Muscle of leg (tissue), 11 donors: Measurements from ENCODE around the gene TMEM175. TPM values are rescaled to one million over a fixed set of nuclear protein-coding genes. Genes with fewer than 3 reads are reported as not detected.

ENCODE experiments used
- DNase-seq: peaks from one replicate; pipeline ENCODE4 v3.0.0; 2013
- H3K27ac ChIP-seq: one replicate; pipeline ENCODE4 v1.5.1; 2013; ENCODE audit warnings: mild to moderate bottlenecking, low read length, control low read depth
- H3K27me3 ChIP-seq: one replicate; pipeline ENCODE4 v1.6.1; 2013; ENCODE audit warnings: low read length; ENCODE audit not compliant: control insufficient read depth, insufficient read depth
- H3K36me3 ChIP-seq: one replicate; pipeline ENCODE4 v1.6.1; 2013; ENCODE audit warnings: low read length; ENCODE audit not compliant: control insufficient read depth, insufficient read depth
- H3K4me1 ChIP-seq: one replicate; pipeline ENCODE4 v1.6.1; 2013; ENCODE audit warnings: low read length; ENCODE audit not compliant: control insufficient read depth, insufficient read depth
- H3K4me3 ChIP-seq: one replicate; pipeline ENCODE4 v1.5.1; 2013; ENCODE audit warnings: low read length, control low read depth
- H3K9me3 ChIP-seq: replicated peaks from 2 replicates; pipeline ENCODE4 v1.6.1; 2013; ENCODE audit warnings: low read depth, low read length; ENCODE audit not compliant: control insufficient read depth
- WGBS: methylation state at CpG from one replicate; pipeline ENCODE4 v1.1.5; 2013; ENCODE audit warnings: missing lambda C conversion rate; ENCODE audit not compliant: insufficient coverage; 5-methylcytosine and 5-hydroxymethylcytosine counted together
- polyA plus RNA-seq, 8 donors: library from polyadenylated mRNA; unstranded; fragments of 120-200 nt; gene quantifications; one replicate each; pipeline versions ENCODE4 v1.2.1 to v1.2.3, GENCODE V29; 2013; ENCODE audit warnings: inconsistent platforms in 1 of 8, low replicate concordance in 1 of 8; ENCODE audit not compliant: insufficient read length in 8 of 8, insufficient read depth in 1 of 8
- total RNA-seq: library from RNA; stranded (reverse); fragments of 120-200 nt; gene quantifications from one replicate; pipeline ENCODE4 v1.2.4, GENCODE V29; 2013

TMEM175 gene
- total and polyA plus RNA-seq, 9 donors = 9.8 to 22.2 (median 18.8) TPM

DNA sequence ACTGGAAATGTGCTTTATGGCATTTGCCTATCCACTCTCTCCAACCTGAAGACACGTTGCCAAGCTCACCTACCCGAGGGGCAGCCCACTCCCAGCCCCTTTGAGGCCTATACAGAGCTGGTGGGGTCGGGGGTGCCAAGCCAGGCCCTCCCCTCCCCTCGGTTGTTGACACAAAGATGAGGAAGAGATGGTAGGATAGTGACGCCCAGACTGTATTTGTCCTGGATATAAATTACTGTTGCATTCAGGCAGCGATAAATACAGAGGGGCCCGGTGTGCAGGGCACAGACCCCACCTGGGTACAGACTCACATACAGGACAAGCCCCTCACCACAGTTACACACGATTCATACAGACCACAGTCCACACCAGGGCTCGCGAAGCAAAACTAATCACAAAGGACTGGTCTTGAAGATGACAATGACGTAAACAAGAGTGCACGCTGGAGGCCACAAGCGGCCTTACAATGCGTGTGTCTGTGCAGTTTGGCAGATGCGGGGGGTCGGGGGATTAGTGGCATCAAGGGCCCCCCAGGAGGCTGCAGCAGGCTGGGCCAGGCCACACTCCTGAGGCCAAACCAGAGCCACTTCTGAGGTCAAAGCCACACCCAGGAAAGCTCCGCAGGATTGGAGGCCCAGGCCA, 26.6 kb downstream of the TMEM175 start:
- H3K4me1 ChIP-seq = no peaks in the 10 kb centered on the region
- H3K27ac ChIP-seq = no peak overlapping the region
- H3K4me3 ChIP-seq = no peak overlapping the region
- WGBS = 69% methylated on average over 15 of the region's 17 CpGs
- H3K27me3 ChIP-seq = no peaks in the 10 kb centered on the region
- peaks cover 36% of the 10 kb centered on the region for H3K36me3 ChIP-seq
- no peak for DNase-seq
- H3K9me3 ChIP-seq = no peaks in the 10 kb centered on the region

DNA sequence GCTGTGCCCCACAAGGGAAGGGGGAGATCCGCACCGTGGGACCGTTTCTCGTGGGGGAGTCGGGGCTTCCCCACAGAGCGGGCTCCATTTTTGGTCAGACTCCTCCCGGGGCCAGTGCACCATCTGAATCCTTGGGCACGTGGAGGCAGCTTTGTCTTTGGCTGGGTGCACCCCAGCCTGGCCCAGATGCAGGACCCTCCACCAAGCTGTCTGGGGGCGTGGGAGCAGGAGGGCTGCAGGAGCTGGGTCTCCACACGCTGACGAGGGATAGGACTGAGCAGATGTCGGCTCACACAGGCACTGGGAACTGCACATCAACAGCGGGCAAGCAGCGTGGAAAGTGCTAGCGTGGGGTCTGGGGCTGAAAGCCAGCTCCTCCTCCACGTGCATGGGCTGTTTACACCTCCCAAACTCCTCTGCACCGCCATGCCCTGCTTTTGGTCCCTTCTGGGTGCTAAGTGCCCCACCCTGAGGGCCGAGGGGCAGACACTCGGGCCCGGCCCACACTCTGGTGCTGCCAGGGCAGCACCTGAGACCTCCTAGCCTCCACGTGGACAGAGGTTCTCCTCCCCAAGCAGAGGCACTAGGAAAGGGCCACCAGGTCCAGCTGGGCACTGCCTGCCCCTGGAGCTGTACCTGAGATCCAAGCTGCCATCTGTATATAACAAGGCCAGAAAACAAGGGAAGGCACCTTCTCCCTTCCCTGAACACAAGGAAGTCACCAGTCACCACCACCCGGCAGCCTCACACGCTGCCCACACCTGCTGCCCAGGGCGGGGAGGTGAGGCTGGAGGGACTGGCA, 27.3 kb downstream of the TMEM175 start:
- Histone ChIP-seq H3K27ac (no peak overlapping the region), H3K27me3 (no peaks in the 10 kb centered on the region), H3K9me3 (no peaks in the 10 kb centered on the region), H3K4me1 (no peaks in the 10 kb centered on the region), H3K4me3 (no peak overlapping the region), H3K36me3 (peaks cover 36% of the 10 kb centered on the region)
- WGBS = 72% methylated on average over 23 of the region's 24 CpGs
- no peak for DNase-seq

DNA sequence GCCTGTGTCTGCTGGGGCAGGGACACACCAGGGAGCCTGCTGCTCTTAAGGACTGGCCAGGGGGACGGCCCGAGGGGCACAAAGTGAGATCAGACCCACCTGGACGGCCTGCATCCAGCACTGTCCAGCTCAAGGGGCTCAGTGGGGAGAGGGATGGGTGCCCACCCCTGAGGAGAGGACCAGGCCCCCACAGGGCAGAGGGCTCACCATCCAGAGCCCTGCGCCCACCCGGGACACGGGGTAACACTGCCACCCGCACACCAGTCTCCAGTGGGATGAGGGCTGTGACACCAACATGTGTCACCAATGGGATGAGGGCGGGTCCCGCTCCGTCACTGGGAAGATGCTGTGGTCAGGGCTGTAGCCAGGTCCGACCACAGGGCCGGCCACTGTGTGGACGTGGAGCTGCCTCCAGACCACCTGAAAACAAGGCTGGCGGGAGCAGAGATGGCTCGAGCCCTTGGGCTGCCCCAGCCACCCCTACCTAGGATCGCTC, 27.9 kb downstream of the TMEM175 start:
- Histone ChIP-seq H3K36me3 (peaks cover 37% of the 10 kb centered on the region), H3K4me3 (no peak overlapping the region), H3K27ac (no peak overlapping the region), H3K4me1 (no peaks in the 10 kb centered on the region), H3K27me3 (no peaks in the 10 kb centered on the region), H3K9me3 (no peaks in the 10 kb centered on the region)
- no peak for DNase-seq
- 78% methylated on average over 14 of the region's 16 CpGs for WGBS

DNA sequence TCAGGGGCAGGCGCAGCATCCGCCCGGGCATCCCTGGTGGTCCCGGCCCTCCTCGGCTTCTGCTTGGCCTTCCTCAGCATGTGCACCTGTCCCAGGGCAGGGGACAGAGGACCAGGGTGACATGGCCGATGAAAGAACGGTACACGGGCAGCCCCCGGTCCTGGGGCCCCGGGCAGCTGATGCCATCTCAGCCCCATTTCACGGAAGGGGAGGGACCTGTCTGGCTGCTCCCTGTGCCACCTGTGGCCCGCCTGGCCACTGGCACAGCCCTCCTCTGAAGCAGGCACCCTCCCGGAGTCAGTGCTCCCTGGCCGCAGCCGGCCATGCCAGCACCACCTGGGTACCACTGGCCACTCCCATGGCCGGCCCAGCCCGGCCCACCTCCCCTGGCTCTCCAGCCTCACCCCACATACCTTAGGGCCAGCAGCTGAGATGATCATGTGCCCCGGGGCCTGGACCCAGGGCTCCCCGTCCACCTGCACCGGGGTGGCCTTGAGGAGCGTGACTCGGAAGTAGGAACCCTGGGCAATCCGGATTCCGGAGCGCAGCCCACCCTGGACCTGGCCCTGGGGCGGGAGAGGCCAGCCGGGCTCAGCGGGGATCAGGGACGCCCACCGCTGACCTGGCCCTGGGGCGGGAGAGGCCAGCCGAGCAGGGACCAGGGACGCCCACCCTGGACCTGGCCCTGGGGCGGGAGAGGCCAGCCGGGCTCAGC, 28.5 kb downstream of the TMEM175 start:
- Histone ChIP-seq H3K27me3 (no peaks in the 10 kb centered on the region), H3K4me3 (no peak overlapping the region), H3K27ac (no peak overlapping the region), H3K4me1 (no peaks in the 10 kb centered on the region), H3K36me3 (peaks cover 31% of the 10 kb centered on the region), H3K9me3 (no peaks in the 10 kb centered on the region)
- DNase-seq = no peak
- WGBS = 90% methylated on average over 32 of the region's 35 CpGs

DNA sequence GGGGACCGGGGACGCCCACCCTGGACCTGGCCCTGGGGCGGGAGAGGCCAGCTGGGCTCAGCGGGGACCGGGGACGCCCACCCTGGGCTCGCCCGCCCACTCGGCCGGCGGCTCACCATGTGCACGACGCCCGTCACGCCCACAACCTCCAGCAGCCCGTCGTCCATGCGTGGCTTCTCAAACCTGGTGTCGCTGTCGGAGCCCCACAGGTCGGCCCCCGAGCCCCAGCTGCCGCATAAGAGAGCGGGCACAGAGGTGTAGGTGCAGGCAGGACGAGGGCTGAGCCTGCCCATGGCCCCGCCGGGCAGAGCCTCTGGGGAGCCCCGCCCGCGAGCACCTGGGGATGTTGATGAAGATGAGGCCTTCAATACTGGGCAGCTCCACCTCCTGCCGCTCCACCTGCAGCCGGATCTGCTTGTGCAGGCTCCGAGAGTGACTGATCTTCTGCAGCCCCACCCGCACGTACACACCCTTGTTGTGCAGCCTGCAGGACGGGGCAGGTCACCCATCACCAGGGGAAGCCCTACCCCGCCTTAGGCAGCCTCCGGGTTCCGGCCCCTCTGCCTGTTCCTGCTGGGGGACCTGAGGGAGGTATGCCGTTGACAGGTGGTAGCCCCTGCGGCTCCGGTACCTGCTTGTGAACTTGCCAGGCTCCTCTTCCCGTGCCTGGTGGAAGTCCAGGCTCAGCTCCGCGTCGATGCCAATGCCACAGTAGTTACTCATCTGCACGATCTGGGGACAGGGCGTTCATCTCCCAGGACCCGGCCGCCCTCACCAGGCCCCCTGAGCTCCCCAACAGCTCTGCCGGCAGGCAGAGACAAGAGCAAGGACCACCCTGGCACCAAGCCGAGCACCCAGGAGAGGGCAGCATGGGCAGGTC, 29.3 kb downstream of the TMEM175 start:
- 88% methylated on average over 50 of the region's 52 CpGs for WGBS
- no peak overlapping the region for H3K27ac ChIP-seq
- H3K27me3 ChIP-seq = no peaks in the 10 kb centered on the region
- no peak for DNase-seq
- no peaks in the 10 kb centered on the region for H3K4me1 ChIP-seq
- H3K4me3 ChIP-seq = no peak overlapping the region
- H3K9me3 ChIP-seq = no peaks in the 10 kb centered on the region
- peaks cover 34% of the 10 kb centered on the region for H3K36me3 ChIP-seq

DNA sequence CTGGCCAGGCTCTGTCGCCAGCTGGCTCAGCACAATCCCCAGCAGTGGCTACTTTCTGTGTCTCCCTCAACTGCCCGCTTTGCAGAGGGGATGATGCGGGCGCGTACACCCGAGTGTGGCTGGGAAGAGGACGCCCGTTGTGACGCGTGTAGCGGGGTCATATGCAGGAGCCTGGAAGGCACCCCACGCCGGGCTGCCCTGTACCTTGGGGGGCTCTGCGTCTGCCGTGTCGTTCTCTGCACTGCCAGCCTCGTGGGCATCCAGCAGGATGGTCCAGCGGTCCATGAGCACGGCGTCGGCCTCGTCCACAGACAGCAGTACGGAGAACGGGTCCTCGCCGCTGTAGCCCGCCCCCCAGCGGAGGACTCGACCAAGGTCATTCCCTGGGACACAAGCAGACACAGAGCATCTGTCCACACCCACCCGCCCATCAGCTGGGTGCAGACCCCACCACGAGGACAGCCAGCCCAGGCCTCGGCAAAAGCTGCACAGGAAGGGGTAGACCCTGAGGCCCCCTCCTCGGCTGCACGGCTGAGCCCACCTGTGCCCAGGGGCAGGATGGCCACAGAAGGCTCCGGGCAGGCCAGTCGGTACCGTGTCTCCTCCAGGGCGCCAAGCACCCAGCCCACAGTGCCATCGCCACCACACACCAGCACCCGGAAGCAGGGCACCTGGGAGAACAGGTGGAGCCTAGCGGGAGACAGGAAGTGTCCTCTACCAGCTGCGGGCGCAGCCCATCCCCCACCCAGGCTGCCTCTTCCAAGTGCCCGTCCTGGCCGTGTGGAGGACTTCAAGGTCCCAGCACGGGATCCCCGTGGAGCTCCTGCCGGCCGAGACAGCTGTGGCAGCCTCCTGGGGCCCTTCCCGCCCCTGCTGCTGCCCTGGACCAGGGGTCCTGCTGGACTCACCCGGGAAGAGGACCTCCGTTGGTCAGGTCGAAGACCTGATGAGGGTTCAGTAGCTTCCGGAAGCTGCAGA, 30.3 kb downstream of the TMEM175 start:
- no peaks in the 10 kb centered on the region for H3K4me1 ChIP-seq
- H3K4me3 ChIP-seq = no peak overlapping the region
- no peaks in the 10 kb centered on the region for H3K9me3 ChIP-seq
- peaks cover 34% of the 10 kb centered on the region for H3K36me3 ChIP-seq
- no peak overlapping the region for H3K27ac ChIP-seq
- WGBS = 90% methylated on average over 46 of the region's 54 CpGs
- H3K27me3 ChIP-seq = peaks cover 6% of the 10 kb centered on the region
- DNase-seq = no peak

DNA sequence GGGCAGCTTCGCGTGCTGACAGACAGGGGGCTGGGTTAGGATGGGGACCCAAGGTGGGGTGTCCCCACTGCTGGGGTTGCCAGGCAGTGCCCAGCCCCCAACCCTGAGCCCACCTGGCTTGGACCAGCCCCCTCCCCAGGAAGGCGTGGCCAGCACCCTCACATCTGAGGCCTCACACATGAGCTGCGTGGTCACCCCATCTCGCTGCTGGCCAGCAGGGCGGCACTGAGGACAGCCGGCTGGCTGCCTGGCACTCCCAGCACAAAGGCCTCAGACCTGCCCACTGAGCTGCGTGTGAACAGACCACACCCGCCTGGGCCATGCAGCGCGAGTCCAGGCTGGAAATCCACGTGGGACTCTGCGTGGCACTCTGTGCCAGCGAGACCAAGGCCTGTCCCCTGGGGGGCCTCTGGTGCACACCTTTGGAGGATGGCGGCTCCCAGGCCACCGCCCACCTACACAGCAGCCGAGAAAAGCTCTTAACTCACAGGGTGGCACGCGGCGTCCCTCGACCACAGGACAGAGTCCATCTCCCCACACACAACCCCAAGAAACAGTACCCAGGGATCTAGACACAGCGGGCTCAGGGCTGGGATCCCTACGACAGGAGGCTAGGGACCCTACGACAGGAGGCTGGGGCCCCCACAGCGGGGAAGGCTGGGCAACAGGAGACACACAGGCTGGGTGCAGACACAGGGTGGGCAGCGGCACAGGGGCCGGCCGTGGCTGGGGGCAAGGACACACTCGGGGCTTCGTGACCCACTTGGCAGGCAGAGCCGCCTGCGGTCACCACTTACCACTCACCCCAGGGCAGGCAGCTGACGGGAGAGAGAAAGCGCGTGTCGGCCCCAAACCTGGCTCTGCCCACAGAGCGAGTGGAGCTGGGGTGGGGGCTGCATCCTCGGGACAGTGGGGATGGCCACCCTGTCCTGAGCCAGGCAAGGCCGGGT, 31.3 kb downstream of the TMEM175 start:
- no peak for DNase-seq
- WGBS = 91% methylated on average over 28 of the region's 39 CpGs
- peaks cover 2% of the 10 kb centered on the region for H3K4me1 ChIP-seq
- peaks cover 15% of the 10 kb centered on the region for H3K27me3 ChIP-seq
- H3K36me3 ChIP-seq = peaks cover 30% of the 10 kb centered on the region
- no peaks in the 10 kb centered on the region for H3K9me3 ChIP-seq
- no peak overlapping the region for H3K27ac ChIP-seq
- H3K4me3 ChIP-seq = no peak overlapping the region

DNA sequence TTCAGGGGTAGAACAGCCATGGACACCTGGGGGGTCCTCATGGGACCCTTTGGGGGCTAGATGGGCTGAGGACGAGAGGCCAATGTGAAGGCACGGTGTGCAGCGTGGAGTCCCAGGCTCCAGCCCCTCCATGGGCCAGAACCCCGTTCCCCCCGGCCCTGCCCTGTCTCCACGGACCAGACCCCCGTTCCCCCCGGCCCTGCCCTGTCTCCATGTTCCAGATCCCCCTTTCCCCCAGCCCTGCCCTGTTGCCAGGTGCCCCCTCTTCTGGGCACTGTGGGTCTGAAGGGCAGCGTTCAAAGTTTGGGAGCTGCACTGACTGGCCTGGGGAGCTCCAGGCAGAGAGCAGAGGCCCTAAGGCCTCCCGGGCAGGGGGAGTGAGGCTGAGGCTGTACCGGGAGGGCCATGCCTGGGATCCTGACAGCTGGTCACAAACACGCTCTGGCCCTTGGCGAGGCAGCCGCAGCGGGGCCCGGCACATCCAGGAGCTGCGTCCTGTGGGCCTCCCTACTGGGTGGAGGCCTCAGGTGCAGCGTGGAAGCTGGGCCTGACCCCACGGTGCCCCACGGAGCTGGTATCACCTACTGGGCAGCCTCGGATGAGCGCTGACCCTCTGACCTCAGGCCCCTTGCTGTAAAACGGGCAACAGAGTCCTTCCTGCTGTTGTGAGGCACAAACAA, 32.2 kb downstream of the TMEM175 start:
- WGBS = 81% methylated on average over 21 of the region's 23 CpGs
- no peak for DNase-seq
- Histone ChIP-seq H3K27ac (no peak overlapping the region), H3K4me3 (no peak overlapping the region), H3K9me3 (no peaks in the 10 kb centered on the region), H3K4me1 (peaks cover 2% of the 10 kb centered on the region), H3K36me3 (peaks cover 22% of the 10 kb centered on the region), H3K27me3 (peaks cover 23% of the 10 kb centered on the region)
